Omental fat pad (tissue), 4 donors: ENCODE results near the gene TEAD1. TPM values are rescaled to one million over a fixed set of nuclear protein-coding genes. Genes with fewer than 3 reads are reported as not detected.

Experiments used
- ATAC-seq: fragments of 150-250 bp; one replicate; pipeline ENCODE4 v1.9.1; 2016; ENCODE audit warnings: mild to moderate bottlenecking, moderate library complexity; ENCODE audit not compliant: low FRiP score
- DNase-seq: peaks from one replicate; pipeline ENCODE4 v3.0.0-alpha.2; 2019; ENCODE audit warnings: low spot score
- CTCF ChIP-seq, 3 donors: fragments of 450-650 bp; IDR thresholded peaks; one replicate each; pipeline ENCODE4 v1.5.1; 2016 to 2017; ENCODE audit warnings: antibody characterized with exemption in 3 of 3, mild to moderate bottlenecking in 3 of 3, moderate library complexity in 2 of 3
- total RNA-seq, 4 donors: library from RNA; depleted of rRNA; stranded (reverse); fragments of >200 nt; gene quantifications; one replicate each; pipeline ENCODE4 v1.1.0, GENCODE V29; 2016

The TEAD1 gene
- total RNA-seq, 4 donors from 2014 or later = 81.7 to 123 (median 103) TPM

- TF ChIP-seq CTCF (IDR thresholded peaks at IDR 0.05) = no peak
- no peak for ATAC-seq
- no peak for DNase-seq
These were observed 9.8 kb upstream of the TEAD1 start for GRCh38 chr11:12664385-12664784.

- no peak for TF ChIP-seq CTCF (IDR thresholded peaks at IDR 0.05)
- no peak for ATAC-seq
- no peak for DNase-seq
These were observed 7.3 kb upstream of the TEAD1 start for GRCh38 chr11:12666915-12667314.

- DNase-seq = no peak
- TF ChIP-seq CTCF (IDR thresholded peaks at IDR 0.05) = no peak
- no peak for ATAC-seq
These were observed 6.6 kb upstream of the TEAD1 start for GRCh38 chr11:12667646-12668045.

- ATAC-seq (no peak), DNase-seq (no peak)
- no peak for TF ChIP-seq CTCF (IDR thresholded peaks at IDR 0.05)
These were observed 6.1 kb upstream of the TEAD1 start for GRCh38 chr11:12668166-12668565.

- ATAC-seq = no peak
- no peak for DNase-seq
- TF ChIP-seq CTCF (IDR thresholded peaks at IDR 0.05) = no peak
These were observed 4.3 kb upstream of the TEAD1 start for GRCh38 chr11:12669930-12670329.

GRCh38 chr11:12671370-12671769, 2.9 kb upstream of the TEAD1 start:
- no peak for DNase-seq
- no peak for TF ChIP-seq CTCF (IDR thresholded peaks at IDR 0.05)
- no peak for ATAC-seq

GRCh38 chr11:12673601-12673923, 659 bp upstream of the TEAD1 start:
- no peak for ATAC-seq

More at GRCh38 chr11:12673601-12673923, 659 bp upstream of the TEAD1 start:
- no peak for TF ChIP-seq CTCF (IDR thresholded peaks at IDR 0.05)
- DNase-seq = no peak
